ENCODE results near the gene CNN3. TPM values are rescaled to one million over a fixed set of nuclear protein-coding genes. Genes with fewer than 3 reads are reported as not detected.

The CNN3 gene
- 100 to 1,000 TPM; 146 to 330 (median 195) TPM for total RNA-seq

- intact Hi-C loops (cut with DNase I; ENCODE audit: low total_unique reads), result loop anchor here (10.0 kb wide), 1 partner anchor 62 kb away; no protein-coding TSS in a partner anchor
Observed at GRCh38 chr1:94926915-94927404, at the start of gene CNN3. CNN3 (minus strand) TSS chr1:94927110; CDS start chr1:94926894, 216 bp downstream.

DNA sequence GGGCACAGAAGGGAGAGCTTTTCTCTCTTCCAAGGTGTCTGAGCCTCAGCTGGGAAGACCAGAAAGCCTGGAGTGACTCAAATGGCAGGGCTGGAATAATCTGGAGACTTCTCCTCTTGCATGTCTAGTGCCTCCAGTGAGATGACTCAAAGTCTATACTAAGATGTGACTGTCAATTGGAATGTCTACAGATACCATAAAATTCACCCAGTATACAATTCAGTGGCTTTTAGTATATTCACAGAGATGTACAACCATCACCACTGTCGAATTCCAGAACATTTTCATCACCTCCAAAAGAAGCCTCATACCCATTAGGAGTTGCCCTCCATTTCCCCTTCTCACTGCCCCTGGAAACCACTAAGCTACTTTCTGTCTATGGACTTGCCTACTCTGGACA, 47.9 kb upstream of the CNN3 start:
- TF ChIP-seq, protein P1, sequence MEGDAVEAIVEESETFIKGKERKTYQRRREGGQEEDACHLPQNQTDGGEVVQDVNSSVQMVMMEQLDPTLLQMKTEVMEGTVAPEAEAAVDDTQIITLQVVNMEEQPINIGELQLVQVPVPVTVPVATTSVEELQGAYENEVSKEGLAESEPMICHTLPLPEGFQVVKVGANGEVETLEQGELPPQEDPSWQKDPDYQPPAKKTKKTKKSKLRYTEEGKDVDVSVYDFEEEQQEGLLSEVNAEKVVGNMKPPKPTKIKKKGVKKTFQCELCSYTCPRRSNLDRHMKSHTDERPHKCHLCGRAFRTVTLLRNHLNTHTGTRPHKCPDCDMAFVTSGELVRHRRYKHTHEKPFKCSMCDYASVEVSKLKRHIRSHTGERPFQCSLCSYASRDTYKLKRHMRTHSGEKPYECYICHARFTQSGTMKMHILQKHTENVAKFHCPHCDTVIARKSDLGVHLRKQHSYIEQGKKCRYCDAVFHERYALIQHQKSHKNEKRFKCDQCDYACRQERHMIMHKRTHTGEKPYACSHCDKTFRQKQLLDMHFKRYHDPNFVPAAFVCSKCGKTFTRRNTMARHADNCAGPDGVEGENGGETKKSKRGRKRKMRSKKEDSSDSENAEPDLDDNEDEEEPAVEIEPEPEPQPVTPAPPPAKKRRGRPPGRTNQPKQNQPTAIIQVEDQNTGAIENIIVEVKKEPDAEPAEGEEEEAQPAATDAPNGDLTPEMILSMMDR (IDR thresholded peaks at IDR 0.05), result no peak
- TF ChIP-seq POLR2AphosphoS5 (IDR thresholded peaks at IDR 0.05) (no peak), POLR2A (IDR thresholded peaks at IDR 0.05) (no peak)
- H3K9me3 ChIP-seq, result no peaks in the 10 kb centered on the region
- peak overlapping the region; percentile 34 to 73 for H3K27ac ChIP-seq

More at GRCh38 chr1:94926915-94927404, at the start of gene CNN3:
- peak; percentile 88 to 97 (median 95) for TF ChIP-seq POLR2AphosphoS5 (IDR thresholded peaks at IDR 0.05)
- TF ChIP-seq POLR2A (IDR thresholded peaks at IDR 0.05), result peak; percentile 91
- TF ChIP-seq, protein P1 (IDR thresholded peaks at IDR 0.05), result no peak
- Histone ChIP-seq H3K36me3 (no peaks in the 10 kb centered on the region), H3K9me3 (no peaks in the 10 kb centered on the region), H3K27ac (peak within 1 kb of the TSS; percentile 96 to 99), H3K27me3 (no peaks in the 10 kb centered on the region), H3K4me3 (peak within 1 kb of the TSS; percentile 64 to 96 (median 94)), H3K4me1 (peaks cover 0 to 5% of the 10 kb centered on the region in 2 donors)
- DNase-seq (ENCODE audit: low spot score in 2 of 2), result peak; percentile 92 to 93

DNA sequence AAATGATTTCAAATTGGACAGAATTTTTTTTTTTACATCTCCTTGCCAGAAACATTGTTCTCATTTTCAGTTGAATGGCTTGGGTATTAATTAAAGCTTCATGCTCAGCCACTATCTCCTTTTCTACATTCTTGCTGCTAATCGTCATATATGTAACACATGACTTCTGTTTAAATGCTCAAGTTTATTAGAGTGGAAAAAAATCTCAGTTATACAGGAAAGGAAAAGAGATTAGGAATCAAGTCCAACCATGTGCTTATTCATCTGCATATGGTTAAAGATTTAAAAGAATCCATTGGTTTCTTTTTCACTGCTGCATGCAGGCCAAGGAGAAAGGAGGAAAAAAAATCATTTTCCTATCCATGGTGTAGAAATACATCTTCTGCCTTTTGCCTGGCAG, 47.3 kb upstream of the CNN3 start:
- Histone ChIP-seq H3K27ac (peak overlapping the region; percentile 34 to 73), H3K9me3 (no peaks in the 10 kb centered on the region), H3K27me3 (no peaks in the 10 kb centered on the region), H3K4me1 (peaks cover 0 to 5% of the 10 kb centered on the region in 2 donors), H3K36me3 (no peaks in the 10 kb centered on the region), H3K4me3 (no peak overlapping the region)
- intact Hi-C loops (cut with DNase I; ENCODE audit: low total_unique reads), result no loop called here
- TF ChIP-seq, protein P1 (IDR thresholded peaks at IDR 0.05), result no peak
- no peak for TF ChIP-seq POLR2A (IDR thresholded peaks at IDR 0.05)
- DNase-seq (ENCODE audit: low spot score in 2 of 2), result no peak

More for the DNA sequence above, 47.9 kb upstream of the CNN3 start:
- Histone ChIP-seq H3K4me3 (no peak overlapping the region), H3K36me3 (no peaks in the 10 kb centered on the region), H3K27me3 (no peaks in the 10 kb centered on the region), H3K4me1 (peaks cover 0 to 5% of the 10 kb centered on the region in 2 donors)
- DNase-seq (ENCODE audit: low spot score in 2 of 2), result no peak
- intact Hi-C loops (cut with DNase I; ENCODE audit: low total_unique reads), result no loop called here

GRCh38 chr1:94973309-94973922, 46.5 kb upstream of the CNN3 start:
- Histone ChIP-seq H3K9me3 (no peaks in the 10 kb centered on the region), H3K36me3 (no peaks in the 10 kb centered on the region), H3K4me1 (peaks cover 0 to 5% of the 10 kb centered on the region in 2 donors), H3K4me3 (no peak overlapping the region), H3K27me3 (no peaks in the 10 kb centered on the region), H3K27ac (peak overlapping the region; percentile 73 to 79)
- no peak for DNase-seq (ENCODE audit: low spot score in 2 of 2)
- TF ChIP-seq POLR2A (IDR thresholded peaks at IDR 0.05) (no peak), POLR2AphosphoS5 (IDR thresholded peaks at IDR 0.05) (no peak)
- TF ChIP-seq, protein P1 (IDR thresholded peaks at IDR 0.05), result no peak
- intact Hi-C loops (cut with DNase I; ENCODE audit: low total_unique reads), result no loop called here

- Histone ChIP-seq H3K9me3 (no peaks in the 10 kb centered on the region), H3K27me3 (no peaks in the 10 kb centered on the region), H3K4me3 (no peak overlapping the region), H3K36me3 (no peaks in the 10 kb centered on the region), H3K27ac (peak overlapping the region; percentile 72 to 73), H3K4me1 (peaks cover 0 to 5% of the 10 kb centered on the region in 2 donors)
- TF ChIP-seq POLR2AphosphoS5 (IDR thresholded peaks at IDR 0.05) (peak in 1 of 3 donors; percentile 33), POLR2A (IDR thresholded peaks at IDR 0.05) (no peak)
- TF ChIP-seq, protein P1 (IDR thresholded peaks at IDR 0.05), result no peak
- no peak for DNase-seq (ENCODE audit: low spot score in 2 of 2)
- intact Hi-C loops (cut with DNase I; ENCODE audit: low total_unique reads), result no loop called here
Observed at GRCh38 chr1:94971491-94971924, 44.6 kb upstream of the CNN3 start.

Measured in breast epithelium (tissue), 4 donors.